ENCODE results near the gene CNKSR3. TPM values are rescaled to one million over a fixed set of nuclear protein-coding genes. Genes with fewer than 3 reads are reported as not detected.
A peak's percentile ranks its signal among the peaks of the same experiment; 100 is the strongest.

CNKSR3 gene
- total RNA-seq, 1 experiment from 2014 or later: 5.6 TPM

DNA sequence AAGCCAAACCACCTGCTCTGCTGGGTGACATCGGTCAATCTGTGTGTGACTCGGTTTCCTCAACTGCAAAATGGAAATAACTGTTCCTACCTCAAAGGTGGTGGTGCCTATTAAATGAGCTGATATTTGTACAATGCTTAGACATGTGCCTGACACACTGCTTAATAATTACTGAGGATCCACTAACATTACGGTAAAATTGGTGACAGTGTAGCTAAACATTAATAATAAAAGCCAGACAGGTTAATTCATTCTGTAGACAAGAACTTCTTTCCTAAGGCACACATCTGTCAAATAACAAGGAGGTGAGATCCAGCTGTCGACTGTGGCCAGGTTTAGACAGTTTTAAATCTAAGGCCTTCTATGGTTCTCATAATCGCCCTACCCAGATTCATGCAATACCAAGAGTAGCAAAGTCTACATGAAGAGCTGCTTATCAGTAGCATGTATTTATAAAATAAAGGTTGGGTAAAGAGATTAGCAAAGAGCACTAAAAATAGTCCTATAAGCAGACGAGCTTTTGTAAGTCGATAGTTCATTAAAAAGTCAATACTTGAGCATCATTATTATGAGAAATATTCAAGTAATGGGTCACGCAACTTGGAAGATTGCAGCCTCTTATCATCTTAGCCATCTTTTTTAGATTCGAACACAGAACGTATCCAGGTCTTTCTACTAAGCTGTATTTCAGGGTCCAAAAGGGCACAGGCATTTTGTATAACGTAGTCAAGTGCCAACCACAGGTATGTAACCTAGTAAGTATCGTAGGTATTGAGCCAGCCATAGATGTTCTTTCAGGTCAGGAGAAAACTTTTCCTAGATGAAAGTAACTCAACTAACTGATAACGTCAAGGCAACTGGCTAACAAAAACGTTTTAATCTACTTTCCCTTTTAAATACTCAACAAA is 3.2 kb downstream of the CNKSR3 start:
- TF ChIP-seq, protein P1, sequence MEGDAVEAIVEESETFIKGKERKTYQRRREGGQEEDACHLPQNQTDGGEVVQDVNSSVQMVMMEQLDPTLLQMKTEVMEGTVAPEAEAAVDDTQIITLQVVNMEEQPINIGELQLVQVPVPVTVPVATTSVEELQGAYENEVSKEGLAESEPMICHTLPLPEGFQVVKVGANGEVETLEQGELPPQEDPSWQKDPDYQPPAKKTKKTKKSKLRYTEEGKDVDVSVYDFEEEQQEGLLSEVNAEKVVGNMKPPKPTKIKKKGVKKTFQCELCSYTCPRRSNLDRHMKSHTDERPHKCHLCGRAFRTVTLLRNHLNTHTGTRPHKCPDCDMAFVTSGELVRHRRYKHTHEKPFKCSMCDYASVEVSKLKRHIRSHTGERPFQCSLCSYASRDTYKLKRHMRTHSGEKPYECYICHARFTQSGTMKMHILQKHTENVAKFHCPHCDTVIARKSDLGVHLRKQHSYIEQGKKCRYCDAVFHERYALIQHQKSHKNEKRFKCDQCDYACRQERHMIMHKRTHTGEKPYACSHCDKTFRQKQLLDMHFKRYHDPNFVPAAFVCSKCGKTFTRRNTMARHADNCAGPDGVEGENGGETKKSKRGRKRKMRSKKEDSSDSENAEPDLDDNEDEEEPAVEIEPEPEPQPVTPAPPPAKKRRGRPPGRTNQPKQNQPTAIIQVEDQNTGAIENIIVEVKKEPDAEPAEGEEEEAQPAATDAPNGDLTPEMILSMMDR (conservative IDR thresholded peaks at IDR 0.05): no peak
- H3K4ac ChIP-seq (ENCODE audit: low read depth, low read length): no peak overlapping the region
- H3K4me1 ChIP-seq (ENCODE audit: insufficient read depth, low read length): peaks cover 7% of the 10 kb centered on the region; the same call in 1 of the 2 replicates
- no peaks in the 10 kb centered on the region for H3K9me3 ChIP-seq (ENCODE audit: control insufficient read depth, low read depth, low read length)
- H3K79me1 ChIP-seq (ENCODE audit: insufficient read depth, low read depth, low read length, poor library complexity, severe bottlenecking): no peaks in the 10 kb centered on the region
- DNase-seq: no peak
- no peak overlapping the region for H2BK20ac ChIP-seq (ENCODE audit: low read depth, low read length, poor library complexity, severe bottlenecking)
- H4K20me1 ChIP-seq (ENCODE audit: control insufficient read depth, insufficient read depth, insufficient read length): no peaks in the 10 kb centered on the region
- H3K14ac ChIP-seq (ENCODE audit: insufficient read depth, low read length): no peak overlapping the region
- H2BK12ac ChIP-seq (ENCODE audit: insufficient read length, low read depth, low read length): no peak overlapping the region
- no peak overlapping the region for H2AK5ac ChIP-seq (ENCODE audit: insufficient read length, low read length)
- H3K4me2 ChIP-seq (ENCODE audit: insufficient read depth, insufficient read length, low read length): no peak overlapping the region
- H4K8ac ChIP-seq (replicated peaks; ENCODE audit: insufficient read length, low read depth, low read length): no peak overlapping the region
- no peak overlapping the region for H3K56ac ChIP-seq (ENCODE audit: insufficient read length, low read depth, low read length)
- no peak overlapping the region for H2AFZ ChIP-seq (ENCODE audit: low read length)
- H3T11ph ChIP-seq (ENCODE audit: low read length): no peak overlapping the region
- Mint-ChIP-seq H3K36me3 (ENCODE audit: insufficient read depth in 1 of 3, low read depth in 3 of 3) (peaks cover 0 to 22% (median 0%) of the 10 kb centered on the region in 3 experiments; a peak in 3 of 7 replicates), H3K4me3 (peak overlapping the region in 1 of 2 experiments; percentile 28; a peak in 1 of 5 replicates), H3K27me3 (ENCODE audit: low read depth) (peaks cover 72% of the 10 kb centered on the region), H3K27ac (no peak overlapping the region), H3K4me1 (peaks cover 28 to 45% of the 10 kb centered on the region in 2 experiments), H3K9me3 (no peaks in the 10 kb centered on the region; a peak in 1 of 5 replicates)
- H4K91ac ChIP-seq (ENCODE audit: insufficient read length, low read depth, low read length): no peak overlapping the region
- WGBS (ENCODE audit: extremely low coverage, insufficient read length, low lambda C conversion rate): no CpG with 5 or more reads among the region's 14 CpGs
- H3K79me2 ChIP-seq (ENCODE audit: insufficient read depth, low read length): no peaks in the 10 kb centered on the region
- no peak overlapping the region for H4K5ac ChIP-seq (ENCODE audit: insufficient read length, low read depth, low read length)
- no peak overlapping the region for H3K23ac ChIP-seq (ENCODE audit: insufficient read length, low read depth, low read length)
- H3K23me2 ChIP-seq (ENCODE audit: insufficient read length, low read depth, low read length, poor library complexity, severe bottlenecking): peaks cover 12% of the 10 kb centered on the region
- H3K18ac ChIP-seq (ENCODE audit: insufficient read length, low read depth, low read length): no peak overlapping the region
- no peak overlapping the region for H3K27ac ChIP-seq (ENCODE audit: insufficient read length, low read depth, low read length)
- no peak overlapping the region for H2BK5ac ChIP-seq (ENCODE audit: insufficient read length, low read length)
- H3K9ac ChIP-seq (ENCODE audit: extremely low read depth, insufficient read length, low read length): no peak overlapping the region
- H2BK120ac ChIP-seq (ENCODE audit: low read depth, low read length, poor library complexity, severe bottlenecking): no peak overlapping the region
- peaks cover 20% of the 10 kb centered on the region; the same call in 1 of the 2 replicates for H3K27me3 ChIP-seq (ENCODE audit: insufficient read depth, low read length)
- H2BK15ac ChIP-seq (ENCODE audit: low read depth, low read length): no peak overlapping the region

All from H9 (cell line).